ENCODE data around the gene ZNF22.

- TF ChIP-seq POLR2A (IDR thresholded peaks at IDR 0.05), result no peak
- no peak for TF ChIP-seq CTCF (IDR thresholded peaks at IDR 0.05)
Measured at GRCh38 chr10:44977287-44978212, 23.2 kb upstream of the ZNF22 start.

All from vagina (tissue), 2 donors.